Breast epithelium (tissue), 4 donors: ENCODE measurements around the gene EIF5. TPM values are rescaled to one million over a fixed set of nuclear protein-coding genes. Genes with fewer than 3 reads are reported as not detected.

Source experiments
- DNase-seq, 2 donors: peaks; one replicate each; pipeline ENCODE4 v3.0.0-alpha.2; 2019; ENCODE audit warnings: low spot score in 2 of 2
- H3K27ac ChIP-seq, 2 donors: fragments of 200-600 bp; sonication (generic) in 1 of 2; one replicate each; pipeline ENCODE4 v1.5.1; 2016 to 2019; ENCODE audit warnings: mild to moderate bottlenecking in 1 of 2
- H3K27me3 ChIP-seq, 2 donors: fragments of 200-600 bp; sonication (generic) in 1 of 2; one replicate each; pipeline versions ENCODE4 v1.5.1 to v1.6.0; 2017 to 2019; ENCODE audit warnings: control low read depth in 1 of 2, mild to moderate bottlenecking in 1 of 2
- H3K36me3 ChIP-seq: fragments of 200-600 bp; one replicate; pipeline ENCODE4 v1.5.1; 2019
- H3K4me1 ChIP-seq, 2 donors: fragments of 200-600 bp; sonication (generic); one replicate each; pipeline ENCODE4 v1.5.1; 2016 to 2019; ENCODE audit warnings: control low read depth in 1 of 2
- H3K4me3 ChIP-seq, 3 donors: fragments of 200-600 bp; sonication (generic); 1 replicate in 2 of 3; 2 replicates in 1 of 3; pipeline ENCODE4 v1.5.1; 2016 to 2019; ENCODE audit warnings: mild to moderate bottlenecking in 3 of 3, moderate library complexity in 2 of 3
- H3K9me3 ChIP-seq, 2 donors: fragments of 200-600 bp; sonication (generic) in 1 of 2; one replicate each; pipeline ENCODE4 v1.5.1; 2016 to 2019; ENCODE audit warnings: control low read depth in 1 of 2
- POLR2A ChIP-seq: fragments of 450-650 bp; IDR thresholded peaks from one replicate; pipeline ENCODE4 v1.6.1; 2016; ENCODE audit warnings: antibody characterized with exemption, mild to moderate bottlenecking, moderate library complexity
- POLR2AphosphoS5 ChIP-seq, 3 donors: sonication (generic); formaldehyde crosslinking; IDR thresholded peaks; one replicate each; pipeline ENCODE4 v1.6.1; 2017; ENCODE audit warnings: antibody characterized with exemption in 3 of 3
- intact Hi-C: fragments of 100-400 bp; cut with DNase I; formaldehyde crosslinking; loops from one replicate; pipeline ENCODE4 v1.15.1; 2023; ENCODE audit warnings: low total_unique reads
- total RNA-seq, 3 donors: library from RNA; depleted of rRNA; stranded (reverse); fragments of >200 nt; gene quantifications; one replicate each; pipeline ENCODE4 v1.1.0, GENCODE V29; 2016
- TF ChIP-seq, protein P1 (sequence below), 3 donors: fragments of 450-650 bp; IDR thresholded peaks; one replicate each; pipeline ENCODE4 v1.5.1; 2016 to 2017; ENCODE audit warnings: antibody characterized with exemption in 3 of 3, mild to moderate bottlenecking in 3 of 3, moderate library complexity in 3 of 3

EIF5 gene
- total RNA-seq, 3 donors from 2014 or later, result 143 to 254 (median 150) TPM

DNA sequence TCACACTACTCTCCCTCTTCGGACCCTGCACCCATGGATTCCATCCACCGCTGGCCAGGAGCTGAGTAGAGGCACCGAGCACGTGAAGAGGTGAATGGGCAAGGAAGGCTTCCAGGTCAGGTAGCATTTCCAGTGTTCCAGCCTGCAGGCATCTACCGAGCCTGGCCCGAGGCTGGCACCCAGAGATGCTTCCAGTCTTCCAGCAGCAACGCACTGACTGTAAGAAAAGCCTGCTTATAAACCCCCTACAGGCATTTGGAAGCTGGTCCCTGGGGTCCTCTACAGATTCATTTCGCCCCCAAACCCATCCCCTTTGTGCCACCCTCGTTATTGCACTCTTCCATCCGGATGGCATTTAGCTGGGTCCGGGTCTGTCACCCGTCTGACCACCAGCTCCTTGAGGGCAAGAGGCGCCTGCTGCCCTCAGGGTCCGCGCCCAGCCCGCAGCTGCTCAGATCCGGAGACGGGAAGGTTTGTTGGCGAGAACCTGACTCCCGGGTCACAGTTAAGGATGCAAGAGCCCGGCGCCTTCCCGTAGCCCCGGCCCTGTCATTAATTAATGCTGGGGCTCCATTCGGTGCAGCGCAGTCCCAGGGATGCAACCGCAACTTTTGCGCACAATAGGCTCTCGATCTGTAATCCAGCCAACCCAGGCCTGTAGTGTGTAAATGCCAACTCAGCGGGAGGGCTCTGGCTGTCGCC is 50.6 kb downstream of the EIF5 start:
- Histone ChIP-seq H3K27ac (peak overlapping the region; percentile 98 to 99), H3K4me1 (peaks cover 0 to 5% of the 10 kb centered on the region in 2 donors), H3K27me3 (no peaks in the 10 kb centered on the region), H3K36me3 (no peaks in the 10 kb centered on the region), H3K4me3 (peak overlapping the region; percentile 81 to 99 (median 99)), H3K9me3 (no peaks in the 10 kb centered on the region)
- TF ChIP-seq POLR2A (no peak), POLR2AphosphoS5 (IDR thresholded peaks at IDR 0.05) (no peak)
- TF ChIP-seq, protein P1, sequence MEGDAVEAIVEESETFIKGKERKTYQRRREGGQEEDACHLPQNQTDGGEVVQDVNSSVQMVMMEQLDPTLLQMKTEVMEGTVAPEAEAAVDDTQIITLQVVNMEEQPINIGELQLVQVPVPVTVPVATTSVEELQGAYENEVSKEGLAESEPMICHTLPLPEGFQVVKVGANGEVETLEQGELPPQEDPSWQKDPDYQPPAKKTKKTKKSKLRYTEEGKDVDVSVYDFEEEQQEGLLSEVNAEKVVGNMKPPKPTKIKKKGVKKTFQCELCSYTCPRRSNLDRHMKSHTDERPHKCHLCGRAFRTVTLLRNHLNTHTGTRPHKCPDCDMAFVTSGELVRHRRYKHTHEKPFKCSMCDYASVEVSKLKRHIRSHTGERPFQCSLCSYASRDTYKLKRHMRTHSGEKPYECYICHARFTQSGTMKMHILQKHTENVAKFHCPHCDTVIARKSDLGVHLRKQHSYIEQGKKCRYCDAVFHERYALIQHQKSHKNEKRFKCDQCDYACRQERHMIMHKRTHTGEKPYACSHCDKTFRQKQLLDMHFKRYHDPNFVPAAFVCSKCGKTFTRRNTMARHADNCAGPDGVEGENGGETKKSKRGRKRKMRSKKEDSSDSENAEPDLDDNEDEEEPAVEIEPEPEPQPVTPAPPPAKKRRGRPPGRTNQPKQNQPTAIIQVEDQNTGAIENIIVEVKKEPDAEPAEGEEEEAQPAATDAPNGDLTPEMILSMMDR (IDR thresholded peaks at IDR 0.05), result no peak
- intact Hi-C loops, result no loop called here
- DNase-seq, result no peak

DNA sequence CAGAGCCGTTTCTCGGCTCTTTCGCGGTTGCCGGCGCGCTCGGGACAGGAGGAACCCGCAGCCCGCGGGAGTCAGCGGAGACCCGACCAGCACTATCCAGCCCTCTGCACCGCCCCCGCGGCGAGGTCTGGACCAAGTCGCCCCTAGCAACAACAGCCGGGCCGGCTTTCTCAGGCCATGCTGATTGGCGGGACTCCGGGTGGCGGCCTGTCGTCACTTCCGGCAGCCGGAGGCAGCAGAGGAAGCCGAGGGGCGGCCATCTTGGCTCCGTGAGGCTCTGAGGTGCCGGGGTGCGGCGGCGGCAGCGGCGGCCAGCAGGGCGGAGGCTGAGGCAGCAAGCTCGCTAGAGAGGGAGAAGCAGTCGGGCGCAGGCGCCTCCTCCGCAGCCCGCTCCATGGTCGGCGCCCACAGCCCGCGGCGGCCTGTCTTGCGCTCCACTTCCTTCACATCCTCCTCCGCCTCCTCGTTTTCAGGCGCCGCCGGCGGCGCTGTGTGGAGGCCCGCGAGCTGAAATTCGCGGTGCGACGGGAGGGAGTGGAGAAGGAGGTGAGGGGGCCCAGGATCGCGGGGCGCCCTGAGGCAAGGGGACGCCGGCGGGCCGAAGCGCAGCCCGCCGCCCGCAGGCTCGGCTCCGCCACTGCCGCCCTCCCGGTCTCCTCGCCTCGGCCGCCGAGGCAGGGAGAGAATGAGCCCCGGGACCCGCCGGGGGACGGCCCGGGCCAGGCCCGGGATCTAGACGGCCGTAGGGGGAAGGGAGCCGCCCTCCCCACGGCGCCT is 51.3 kb downstream of the EIF5 start, which contains the start of gene MARK3:
MARK3 (plus strand) TSS at position 264 of the 777 bp plus-strand sequence. CDS start 615 bp downstream, outside the sequence.
- peak; percentile 96 to 97 for DNase-seq
- intact Hi-C loops, result no loop called here
- H3K27me3 ChIP-seq, result no peaks in the 10 kb centered on the region
- TF ChIP-seq POLR2AphosphoS5 (IDR thresholded peaks at IDR 0.05) (peak; percentile 79 to 94 (median 82)), POLR2A (peak; percentile 68)
- TF ChIP-seq, protein P1 (IDR thresholded peaks at IDR 0.05), result peak in 2 of 3 donors; percentile 4 to 14
- peak within 1 kb of the TSS; percentile 81 to 99 (median 99) for H3K4me3 ChIP-seq
- peak within 1 kb of the TSS; percentile 98 to 99 for H3K27ac ChIP-seq
- no peaks in the 10 kb centered on the region for H3K9me3 ChIP-seq
- H3K36me3 ChIP-seq, result no peaks in the 10 kb centered on the region
- peaks cover 0 to 5% of the 10 kb centered on the region in 2 donors for H3K4me1 ChIP-seq

DNA sequence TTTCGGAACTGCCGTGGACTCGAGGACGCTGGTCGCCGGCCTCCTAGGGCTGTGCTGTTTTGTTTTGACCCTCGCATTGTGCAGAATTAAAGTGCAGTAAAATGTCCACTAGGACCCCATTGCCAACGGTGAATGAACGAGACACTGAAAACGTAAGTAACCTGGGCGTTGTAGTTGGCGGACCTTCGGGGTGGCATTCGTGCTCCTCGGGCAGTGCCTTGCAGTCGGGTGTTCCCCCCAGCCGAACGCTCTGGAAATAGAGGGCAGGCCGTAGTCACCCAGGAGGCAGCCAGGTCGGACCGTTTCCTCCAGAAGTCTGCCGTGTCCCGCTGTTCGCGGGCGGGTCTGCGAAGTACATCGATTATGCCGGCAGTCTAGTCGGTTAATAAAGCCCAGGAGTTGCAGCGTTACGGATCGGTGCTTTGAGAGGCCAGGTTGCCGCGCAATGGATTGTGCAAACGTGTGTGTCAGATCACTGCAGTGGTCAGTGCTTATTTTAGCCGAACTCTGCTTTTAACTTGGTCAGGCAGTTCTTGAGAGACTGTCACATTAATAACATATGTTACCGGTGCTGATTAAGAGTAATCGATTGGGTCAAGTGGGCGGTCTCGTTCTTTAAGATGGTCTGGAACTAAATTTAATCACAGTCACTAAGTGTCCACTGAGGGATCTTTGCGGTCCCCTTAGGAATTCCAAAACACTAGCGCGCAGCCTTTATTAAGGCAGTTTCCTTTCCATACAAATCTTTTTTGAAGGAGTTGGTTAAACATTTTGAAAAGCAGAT is 52.1 kb downstream of the EIF5 start:
- peak overlapping the region; percentile 81 to 99 (median 99) for H3K4me3 ChIP-seq
- peak overlapping the region; percentile 98 to 99 for H3K27ac ChIP-seq
- TF ChIP-seq, protein P1 (IDR thresholded peaks at IDR 0.05), result no peak
- TF ChIP-seq POLR2AphosphoS5 (IDR thresholded peaks at IDR 0.05) (no peak), POLR2A (no peak)
- no peak for DNase-seq
- H3K9me3 ChIP-seq, result no peaks in the 10 kb centered on the region
- peaks cover 0 to 5% of the 10 kb centered on the region in 2 donors for H3K4me1 ChIP-seq
- no peaks in the 10 kb centered on the region for H3K27me3 ChIP-seq
- H3K36me3 ChIP-seq, result no peaks in the 10 kb centered on the region
- intact Hi-C loops, result no loop called here

DNA sequence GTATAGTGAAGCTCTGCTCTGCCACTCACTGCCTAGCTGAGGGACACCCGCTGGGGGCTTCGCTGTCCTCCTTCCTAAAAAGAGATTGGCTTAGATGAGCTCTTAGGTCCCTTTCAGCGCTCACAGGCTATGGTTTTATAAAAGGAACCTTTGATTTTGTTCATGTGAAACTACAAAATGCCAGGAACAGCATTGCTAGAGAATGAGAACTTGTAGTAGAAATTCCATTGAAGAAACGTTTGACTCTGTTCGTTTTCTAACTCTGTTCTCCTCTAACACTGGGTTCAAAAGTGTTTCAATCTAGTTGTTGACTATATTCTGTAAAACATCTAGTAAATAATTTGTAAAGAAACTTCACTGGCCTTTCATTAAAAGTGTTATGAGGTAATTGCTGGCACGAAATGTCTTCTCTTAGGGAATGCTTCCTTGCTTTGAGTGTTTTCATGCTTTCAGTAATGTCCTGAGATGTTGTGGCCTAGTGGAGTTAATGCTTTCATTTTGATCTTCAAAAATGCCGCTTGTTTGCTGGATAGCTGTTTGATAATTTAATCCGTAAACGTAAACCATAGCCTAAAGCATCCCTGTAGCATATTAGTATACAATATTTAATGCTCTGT is 52.8 kb downstream of the EIF5 start:
- Histone ChIP-seq H3K4me3 (peak overlapping the region; percentile 81 to 99 (median 99)), H3K9me3 (no peaks in the 10 kb centered on the region), H3K27ac (peak overlapping the region; percentile 98 to 99), H3K4me1 (peaks cover 0 to 5% of the 10 kb centered on the region in 2 donors), H3K36me3 (no peaks in the 10 kb centered on the region), H3K27me3 (no peaks in the 10 kb centered on the region)
- TF ChIP-seq POLR2AphosphoS5 (IDR thresholded peaks at IDR 0.05) (no peak), POLR2A (no peak)
- TF ChIP-seq, protein P1 (IDR thresholded peaks at IDR 0.05), result no peak
- no peak for DNase-seq
- intact Hi-C loops, result no loop called here
